ENCODE results near the gene PRIMPOL. TPM values are rescaled to one million over a fixed set of nuclear protein-coding genes. Genes with fewer than 3 reads are reported as not detected.

PRIMPOL gene
- total and polyA plus RNA-seq, 9 of the 15 experiments (the other 6 are each of a cell fraction or from before 2014, with no cell fraction given), result 11.0 to 32.0 (median 16.1) TPM

GRCh38 chr4:184649026-184649970, at the start of gene PRIMPOL, which contains the start of gene CASP3 (continued):
- TF ChIP-seq ZNF518B (CRISPR knock-in tag; IDR thresholded peaks at IDR 0.05) (no peak), CXXC5 (CRISPR knock-in tag; IDR thresholded peaks at IDR 0.05) (peak; percentile 54; the same call in 1 of the 2 replicates), RAD21 (CRISPR knock-in tag; conservative IDR thresholded peaks at IDR 0.05 in 1 of 2, IDR thresholded peaks at IDR 0.05 in 1 of 2) (peak; percentile 47), THRB (CRISPR knock-in tag; conservative IDR thresholded peaks at IDR 0.05) (no peak), RFX7 (CRISPR knock-in tag; IDR thresholded peaks at IDR 0.05) (no peak), ATF2 (CRISPR knock-in tag; IDR thresholded peaks at IDR 0.05) (no peak), ZNF165 (CRISPR knock-in tag; IDR thresholded peaks at IDR 0.05; ENCODE audit: borderline replicate concordance) (0 out of 2 replicates have a peak, but pooled peaks have one; percentile 34), POLR2A (conservative IDR thresholded peaks at IDR 0.05) (peak; percentile 84), ZNF124 (CRISPR knock-in tag; IDR thresholded peaks at IDR 0.05) (no peak), ZNF318 (IDR thresholded peaks at IDR 0.05; ENCODE audit: borderline replicate concordance in 1 of 2, low read depth in 1 of 2) (no peak), TCF7 (IDR thresholded peaks at IDR 0.05; ENCODE audit: borderline replicate concordance) (no peak)

All from K562 (cell line).